HCT116 (cell line): ENCODE data around the gene MBD3L2B. TPM values are rescaled to one million over a fixed set of nuclear protein-coding genes. Genes with fewer than 3 reads are reported as not detected.

Source experiments
- ATAC-seq: fragments of 200-7000 bp; cut with Tn5 transposase; 2 replicates; pipeline ENCODE4 v1.9.1; 2020; ENCODE audit warnings: mild to moderate bottlenecking, moderate library complexity
- BruUV-seq: library from RNA; stranded (reverse); fragments of 400-500 nt; replicated peaks from 2 replicates; lab custom pipeline; 2021; lab: Mats Ljungman, UMichigan
- CTCF ChIA-PET: fragments of 300-600 bp; sonication (Branson Sonifier 250); formaldehyde crosslinking; loops from one replicate; lab custom pipeline; 2021; ENCODE audit warnings: antibody characterized with exemption; lab: Charles Lee
- POLR2A ChIA-PET: fragments of 300-600, 350-600 bp; sonication (Branson Sonifier 250); formaldehyde crosslinking; loops from one replicate; lab custom pipeline; 2021; ENCODE audit warnings: antibody characterized with exemption; lab: Charles Lee
- RAD21 ChIA-PET, 2 experiments: fragments of 300-600 bp; sonication (Branson Sonifier 250); formaldehyde crosslinking; loops; one replicate each; lab custom pipeline; 2023; ENCODE audit warnings: low total read pairs in 2 of 2; ENCODE audit not compliant: uncharacterized antibody in 2 of 2, unreplicated experiment in 2 of 2, low non-redundant PET in 1 of 2; lab: Charles Lee
- DNase-seq: peaks from one replicate; pipeline ENCODE4 v3.0.0-alpha.2; 2010; ENCODE audit warnings: low read depth, low spot score
- H2AFZ ChIP-seq: fragments of 200-600 bp; shearing (Covaris generic), sonication (generic); 2 replicates; pipeline ENCODE4 v1.6.1; 2017; ENCODE audit warnings: low read depth, mixed run types, mixed read lengths, antibody characterized with exemption, low read length; ENCODE audit not compliant: poor library complexity, severe bottlenecking
- H3K27ac ChIP-seq: 2 replicates; pipeline ENCODE4 v1.5.1; 2012; ENCODE audit warnings: low read depth, low read length
- H3K27me3 ChIP-seq: fragments of 200-600 bp; sonication (generic); 2 replicates; pipeline ENCODE4 v1.6.1; 2016; ENCODE audit warnings: mixed run types, low read length, mixed read lengths; ENCODE audit not compliant: insufficient read depth
- H3K36me3 ChIP-seq, 2 experiments: fragments of 200-500 bp in 1 of 2; fragments of 200-600 bp in 1 of 2; sonication (Bioruptor generic) in 1 of 2; sonication (generic) in 1 of 2; 2 replicates each; pipeline versions ENCODE4 v1.5.1 to v1.6.1; 2014 to 2016; ENCODE audit warnings: low read length in 2 of 2, inconsistent platforms in 1 of 2, mixed read lengths in 1 of 2, mixed run types in 1 of 2; ENCODE audit not compliant: insufficient read depth in 2 of 2, control insufficient read depth in 1 of 2
- H3K4me1 ChIP-seq, 2 experiments: fragments of 200-600 bp in 1 of 2; sonication (generic) in 1 of 2; 2 replicates each; pipeline versions ENCODE4 v1.5.1 to v1.6.1; 2012 to 2017; ENCODE audit warnings: low read length in 2 of 2, inconsistent platforms in 1 of 2, mild to moderate bottlenecking in 1 of 2, mixed read lengths in 1 of 2, mixed run types in 1 of 2, moderate library complexity in 1 of 2; ENCODE audit not compliant: insufficient read depth in 2 of 2, control insufficient read depth in 1 of 2
- H3K4me2 ChIP-seq: fragments of 200-600 bp; sonication (generic); 2 replicates; pipeline ENCODE4 v1.6.1; 2017; ENCODE audit warnings: mixed run types, low read length, mixed read lengths
- H3K4me3 ChIP-seq, 2 experiments: fragments of 200-600 bp in 1 of 2; sonication (generic) in 1 of 2; replicated peaks in 1 of 2; 2 replicates each; pipeline ENCODE4 v1.5.1; 2011 to 2016; ENCODE audit warnings: low read length in 2 of 2, control low read depth in 1 of 2, low read depth in 1 of 2, mild to moderate bottlenecking in 1 of 2, mixed read lengths in 1 of 2, mixed run types in 1 of 2
- H3K79me2 ChIP-seq: fragments of 200-600 bp; sonication (generic); 2 replicates; pipeline ENCODE4 v1.6.1; 2017; ENCODE audit warnings: mild to moderate bottlenecking, mixed run types, low read length, moderate library complexity, mixed read lengths; ENCODE audit not compliant: insufficient read depth
- H3K9ac ChIP-seq: fragments of 200-600 bp; sonication (generic); 2 replicates; pipeline ENCODE4 v1.6.1; 2016; ENCODE audit warnings: low read length, mixed read lengths
- H3K9me2 ChIP-seq: fragments of 200-600 bp; sonication (generic), shearing (Covaris generic); 2 replicates; pipeline ENCODE4 v1.6.1; 2017; ENCODE audit warnings: mixed run types, mild to moderate bottlenecking, moderate library complexity; ENCODE audit not compliant: insufficient read depth
- H3K9me3 ChIP-seq, 2 experiments: fragments of 200-500 bp in 1 of 2; fragments of 200-600 bp in 1 of 2; sonication (Bioruptor generic) in 1 of 2; sonication (generic) in 1 of 2; 2 replicates each; pipeline ENCODE4 v1.6.1; 2014 to 2017; ENCODE audit warnings: low read length in 2 of 2, mixed read lengths in 2 of 2, inconsistent platforms in 1 of 2, low read depth in 1 of 2, mild to moderate bottlenecking in 1 of 2, mixed run types in 1 of 2, moderate library complexity in 1 of 2; ENCODE audit not compliant: control insufficient read depth in 1 of 2, insufficient read depth in 1 of 2
- H4K20me1 ChIP-seq: fragments of 200-600 bp; sonication (generic), shearing (Covaris generic); 2 replicates; pipeline ENCODE4 v1.6.1; 2017; ENCODE audit warnings: mixed run types, mild to moderate bottlenecking, moderate library complexity; ENCODE audit not compliant: insufficient read depth
- ATF3 ChIP-seq: IDR thresholded peaks from 2 replicates; pipeline ENCODE4 v1.6.1; 2012
- CBX3 ChIP-seq: IDR thresholded peaks from 2 replicates; pipeline ENCODE4 v1.6.1; 2012; ENCODE audit warnings: low read depth
- CEBPB ChIP-seq: IDR thresholded peaks from 2 replicates; pipeline ENCODE4 v1.6.1; 2012; ENCODE audit warnings: low read depth
- CTCF ChIP-seq, 3 experiments: fragments of 200-600 bp in 1 of 3; sonication (generic) in 1 of 3; IDR thresholded peaks in 2 of 3; conservative IDR thresholded peaks in 1 of 3; 2 replicates each; pipeline ENCODE4 v1.5.1; 2012 to 2017; ENCODE audit warnings: low read depth in 2 of 3, low read length in 2 of 3, antibody characterized with exemption in 1 of 3, borderline replicate concordance in 1 of 3, control low read depth in 1 of 3, mild to moderate bottlenecking in 1 of 3, mixed read lengths in 1 of 3, mixed run types in 1 of 3, moderate library complexity in 1 of 3; ENCODE audit not compliant: insufficient read depth in 1 of 3
- EGR1 ChIP-seq: IDR thresholded peaks from 2 replicates; pipeline ENCODE4 v1.6.1; 2012; ENCODE audit warnings: low read depth
- ELF1 ChIP-seq: IDR thresholded peaks from 2 replicates; pipeline ENCODE4 v1.6.1; 2012; ENCODE audit warnings: low read depth, borderline replicate concordance
- EZH2 ChIP-seq: fragments of 200-600 bp; sonication (generic); IDR thresholded peaks from 2 replicates; pipeline ENCODE4 v1.6.1; 2017; ENCODE audit warnings: antibody characterized with exemption, mixed run types
- EZH2phosphoT487 ChIP-seq: fragments of 200-600 bp; IDR thresholded peaks from 2 replicates; pipeline ENCODE4 v1.6.1; 2018; ENCODE audit warnings: antibody characterized with exemption, borderline replicate concordance
- FOSL1 ChIP-seq: IDR thresholded peaks from 2 replicates; pipeline ENCODE4 v1.6.1; 2012; ENCODE audit warnings: low read depth
- JUND ChIP-seq: IDR thresholded peaks from 2 replicates; pipeline ENCODE4 v1.6.1; 2012
- MAX ChIP-seq: IDR thresholded peaks from 2 replicates; pipeline ENCODE4 v1.6.1; 2012
- POLR2A ChIP-seq: IDR thresholded peaks from 2 replicates; pipeline ENCODE4 v1.7.0; 2011; ENCODE audit warnings: borderline replicate concordance; ENCODE audit not compliant: insufficient read depth, insufficient read length; ENCODE audit errors: extremely low read depth
- POLR2AphosphoS5 ChIP-seq: IDR thresholded peaks from 2 replicates; pipeline ENCODE4 v1.6.1; 2011; ENCODE audit warnings: mild to moderate bottlenecking, low read depth, low read length, moderate library complexity
- SP1 ChIP-seq: IDR thresholded peaks from 2 replicates; pipeline ENCODE4 v1.6.1; 2012; ENCODE audit warnings: low read depth
- SRF ChIP-seq: IDR thresholded peaks from 2 replicates; pipeline ENCODE4 v1.6.1; 2012; ENCODE audit warnings: low read depth
- TCF7L2 ChIP-seq: IDR thresholded peaks from 2 replicates; pipeline ENCODE4 v1.7.0; 2011; ENCODE audit warnings: borderline replicate concordance, inconsistent platforms; ENCODE audit not compliant: insufficient read depth, insufficient read length; ENCODE audit errors: extremely low read depth
- YY1 ChIP-seq: IDR thresholded peaks from 2 replicates; pipeline ENCODE4 v1.6.1; 2011; ENCODE audit warnings: low read length, low read depth, moderate library complexity, mild to moderate bottlenecking; ENCODE audit not compliant: insufficient replicate concordance; ENCODE audit errors: extremely low read depth
- ZBTB33 ChIP-seq: IDR thresholded peaks from 2 replicates; pipeline ENCODE4 v1.6.1; 2011; ENCODE audit warnings: mild to moderate bottlenecking, low read length, moderate library complexity; ENCODE audit not compliant: insufficient replicate concordance; ENCODE audit errors: extremely low read depth
- ZFX ChIP-seq: fragments of 450-650 bp; IDR thresholded peaks from 2 replicates; pipeline ENCODE4 v1.6.1; 2017
- ZNF274 ChIP-seq: fragments of 200-500 bp; sonication (Bioruptor generic); IDR thresholded peaks from 2 replicates; pipeline ENCODE4 v1.6.1; 2014; ENCODE audit warnings: mild to moderate bottlenecking, low read depth, low read length, inconsistent platforms
- intact Hi-C: fragments of 100-400 bp; cut with micrococcal nuclease; formaldehyde crosslinking; loops from 2 replicates; pipeline ENCODE4 v1.10.0; 2022
- total RNA-seq: library from RNA; stranded (reverse); gene quantifications from one replicate; pipeline ENCODE4 v1.2.1, GENCODE V29; 2021; ENCODE audit not compliant: unreplicated experiment

The MBD3L2B gene
- total RNA-seq, 1 experiment from 2014 or later = not detected

- no peaks in the 10 kb centered on the region for H4K20me1 ChIP-seq
- no peak for ATAC-seq
- TF ChIP-seq ZNF274 (no peak), EGR1 (no peak), POLR2A (no peak), EZH2phosphoT487 (no peak), JUND (no peak), FOSL1 (no peak), YY1 (no peak), CEBPB (no peak), SP1 (no peak), CBX3 (no peak), ZFX (no peak), ZBTB33 (no peak), POLR2AphosphoS5 (no peak), ATF3 (no peak), TCF7L2 (no peak), ELF1 (no peak), CTCF (IDR thresholded peaks at IDR 0.05 in 2 of 3, conservative IDR thresholded peaks at IDR 0.05 in 1 of 3; ENCODE audit: borderline replicate concordance in 1 of 3, insufficient read depth in 1 of 3, low read depth in 2 of 3, low read length in 2 of 3) (no peak), EZH2 (no peak), MAX (no peak), SRF (no peak)
- TF ChIP-seq, all 23 proteins: peak for 0
- Histone ChIP-seq H3K9me3 (no peaks in the 10 kb centered on the region), H3K4me2 (no peak overlapping the region), H3K4me1 (peaks cover 0 to 8% of the 10 kb centered on the region in 2 experiments; a peak in 2 of 4 replicates), H3K27ac (no peak overlapping the region), H3K4me3 (no peak overlapping the region), H3K36me3 (no peaks in the 10 kb centered on the region), H3K79me2 (no peaks in the 10 kb centered on the region), H3K27me3 (no peaks in the 10 kb centered on the region), H3K9me2 (no peaks in the 10 kb centered on the region), H2AFZ (peak overlapping the region; percentile 14), H3K9ac (no peak overlapping the region)
- ChIA-PET CTCF (no interaction called here), POLR2A (no interaction called here), RAD21 (no interaction called here)
- intact Hi-C loops = no loop called here
- BruUV-seq = no TSS peak
- DNase-seq = no peak
These were observed 51.7 kb downstream of the MBD3L2B start for GRCh38 chr19:6969490-6969889.
